Stimulated activated CD4-positive, alpha-beta T cell treated with anti-CD3 and anti-CD28 coated beads, Interleukin-12 subunit alpha, Interleukin-12 subunit beta, amount 100 ng/mL, for 4 hours (primary cell): ENCODE results near the gene RPS27L.
A peak's percentile ranks its signal among the peaks of the same experiment; 100 is the strongest.

ENCODE experiments used
- DNase-seq: peaks from one replicate; pipeline ENCODE4 v3.0.0-alpha.2; 2020

RPS27L gene

GRCh38 chr15:63157118-63157843, at the start of gene RPS27L:
RPS27L (minus strand) TSS chr15:63157477; CDS start chr15:63157405, 72 bp downstream.
- peak; percentile 84 for DNase-seq

- no peak for DNase-seq
Observed at GRCh38 chr15:63206079-63206478, 48.8 kb upstream of the RPS27L start.

- DNase-seq: no peak
Observed at GRCh38 chr15:63203451-63204090, 46.3 kb upstream of the RPS27L start.

GRCh38 chr15:63202861-63203260, 45.6 kb upstream of the RPS27L start:
- DNase-seq: no peak

GRCh38 chr15:63200464-63201249, 43.4 kb upstream of the RPS27L start:
- DNase-seq: no peak

- DNase-seq: no peak
Observed at GRCh38 chr15:63198371-63199250, 41.3 kb upstream of the RPS27L start.

- no peak for DNase-seq
Observed at GRCh38 chr15:63197626-63198025, 40.3 kb upstream of the RPS27L start.

- DNase-seq: no peak
Observed at GRCh38 chr15:63196842-63197241, 39.6 kb upstream of the RPS27L start.

- no peak for DNase-seq
Observed at GRCh38 chr15:63195569-63196015, 38.3 kb upstream of the RPS27L start.

- DNase-seq: no peak
Observed at GRCh38 chr15:63194880-63195568, 37.7 kb upstream of the RPS27L start.

- DNase-seq: no peak
Observed at GRCh38 chr15:63194302-63194701, 37.0 kb upstream of the RPS27L start.

GRCh38 chr15:63192619-63193206, 35.4 kb upstream of the RPS27L start:
- no peak for DNase-seq

- DNase-seq: no peak
Observed at GRCh38 chr15:63191895-63192618, 34.8 kb upstream of the RPS27L start.

- DNase-seq: no peak
Observed at GRCh38 chr15:63190769-63191649, 33.7 kb upstream of the RPS27L start.

- no peak for DNase-seq
Observed at GRCh38 chr15:63189941-63190768, 32.9 kb upstream of the RPS27L start.

GRCh38 chr15:63188926-63189871, 31.9 kb upstream of the RPS27L start, which contains the start of gene RAB8B:
RAB8B (plus strand) TSS chr15:63189606; CDS start chr15:63189625, 19 bp downstream.
- peak; percentile 100 for DNase-seq

- DNase-seq: no peak
Observed at GRCh38 chr15:63188247-63188925, 31.1 kb upstream of the RPS27L start.
